ENCODE data around the gene NADK2.
"Not testable (repeated sequence)": the region's sequence is repeated elsewhere in the genome, so short reads cannot be mapped to it uniquely, and the experiment has no call there.

Gene NADK2

GRCh38 chr5:36241631-36242533, at the start of gene NADK2:
NADK2 (minus strand) TSS chr5:36241925; CDS start chr5:36241798, 127 bp downstream.
- DNase-seq (ENCODE audit: low read depth), result peak; percentile 88

- no peak for DNase-seq (ENCODE audit: low read depth)
Measured at GRCh38 chr5:36285837-36286615, 44.3 kb upstream of the NADK2 start.

GRCh38 chr5:36283775-36284174, 42.0 kb upstream of the NADK2 start:
- DNase-seq (ENCODE audit: low read depth), result not testable (repeated sequence)

GRCh38 chr5:36281626-36282025, 39.9 kb upstream of the NADK2 start:
- no peak for DNase-seq (ENCODE audit: low read depth)

GRCh38 chr5:36279054-36279698, 37.5 kb upstream of the NADK2 start:
- no peak for DNase-seq (ENCODE audit: low read depth)

GRCh38 chr5:36277521-36278176, 35.9 kb upstream of the NADK2 start:
- DNase-seq (ENCODE audit: low read depth), result no peak

- no peak for DNase-seq (ENCODE audit: low read depth)
Measured at GRCh38 chr5:36276864-36277263, 35.1 kb upstream of the NADK2 start.

- no peak for DNase-seq (ENCODE audit: low read depth)
Measured at GRCh38 chr5:36273809-36274526, 32.2 kb upstream of the NADK2 start.

GRCh38 chr5:36272136-36272690, 30.5 kb upstream of the NADK2 start:
- DNase-seq (ENCODE audit: low read depth), result no peak

- no peak for DNase-seq (ENCODE audit: low read depth)
Measured at GRCh38 chr5:36270876-36271575, 29.3 kb upstream of the NADK2 start.

GRCh38 chr5:36270175-36270574, 28.4 kb upstream of the NADK2 start:
- no peak for DNase-seq (ENCODE audit: low read depth)

- DNase-seq (ENCODE audit: low read depth), result no peak
Measured at GRCh38 chr5:36269478-36269877, 27.8 kb upstream of the NADK2 start.

- DNase-seq (ENCODE audit: low read depth), result no peak
Measured at GRCh38 chr5:36267905-36268304, 26.2 kb upstream of the NADK2 start.

- no peak for DNase-seq (ENCODE audit: low read depth)
Measured at GRCh38 chr5:36264202-36264760, 22.6 kb upstream of the NADK2 start.

GRCh38 chr5:36261186-36261585, 19.5 kb upstream of the NADK2 start:
- no peak for DNase-seq (ENCODE audit: low read depth)

- no peak for DNase-seq (ENCODE audit: low read depth)
Measured at GRCh38 chr5:36253575-36253974, 11.8 kb upstream of the NADK2 start.

- DNase-seq (ENCODE audit: low read depth), result no peak
Measured at GRCh38 chr5:36252722-36253365, 11.1 kb upstream of the NADK2 start.

GRCh38 chr5:36251218-36251617, 9.5 kb upstream of the NADK2 start:
- no peak for DNase-seq (ENCODE audit: low read depth)

GRCh38 chr5:36250427-36250826, 8.7 kb upstream of the NADK2 start:
- DNase-seq (ENCODE audit: low read depth), result no peak

Data from stimulated activated CD8-positive, alpha-beta memory T cell treated with anti-CD3 and anti-CD28 coated beads, Interleukin-4, amount 100 ng/mL, for 24 hours (primary cell).